ENCODE data around the gene WFDC12. TPM values are rescaled to one million over a fixed set of nuclear protein-coding genes. Genes with fewer than 3 reads are reported as not detected.

The WFDC12 gene
- total RNA-seq, 1 experiment from 2014 or later = not detected

DNA sequence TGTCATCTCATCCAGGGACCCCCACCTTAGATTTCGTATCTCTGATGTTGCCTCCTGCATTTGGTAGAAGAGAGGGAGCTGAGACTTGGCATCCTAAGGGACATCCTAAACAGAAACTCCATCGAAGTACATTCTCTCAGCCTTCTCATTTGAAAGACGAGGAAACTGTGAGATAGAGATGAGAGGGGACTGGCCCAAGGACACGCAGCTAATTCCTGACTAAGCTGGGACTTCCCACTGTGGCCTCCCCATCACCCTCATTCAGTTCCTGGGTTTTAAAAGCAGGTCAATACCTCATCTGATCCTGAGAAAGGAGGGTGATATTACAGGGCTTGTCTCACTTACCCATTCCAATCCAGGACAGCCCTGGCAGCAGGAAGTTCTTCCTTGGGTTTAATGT is 8.4 kb downstream of the WFDC12 start:
- no peaks in the 10 kb centered on the region for H4K20me1 ChIP-seq (ENCODE audit: low read length)
- H2AFZ ChIP-seq (ENCODE audit: low read length) = no peak overlapping the region
- H3F3A ChIP-seq (ENCODE audit: low read length, unreplicated experiment) = no peaks in the 10 kb centered on the region
- H3K27me3 ChIP-seq (ENCODE audit: low read length) = no peaks in the 10 kb centered on the region
- H3K9ac ChIP-seq (ENCODE audit: low read length) = no peak overlapping the region
- TF ChIP-seq EZH2phosphoT487 (IDR thresholded peaks at IDR 0.05; ENCODE audit: borderline replicate concordance, low read length) (no peak), EZH2 (IDR thresholded peaks at IDR 0.05; ENCODE audit: low read length, unreplicated experiment) (no peak)
- TF ChIP-seq, protein P1, sequence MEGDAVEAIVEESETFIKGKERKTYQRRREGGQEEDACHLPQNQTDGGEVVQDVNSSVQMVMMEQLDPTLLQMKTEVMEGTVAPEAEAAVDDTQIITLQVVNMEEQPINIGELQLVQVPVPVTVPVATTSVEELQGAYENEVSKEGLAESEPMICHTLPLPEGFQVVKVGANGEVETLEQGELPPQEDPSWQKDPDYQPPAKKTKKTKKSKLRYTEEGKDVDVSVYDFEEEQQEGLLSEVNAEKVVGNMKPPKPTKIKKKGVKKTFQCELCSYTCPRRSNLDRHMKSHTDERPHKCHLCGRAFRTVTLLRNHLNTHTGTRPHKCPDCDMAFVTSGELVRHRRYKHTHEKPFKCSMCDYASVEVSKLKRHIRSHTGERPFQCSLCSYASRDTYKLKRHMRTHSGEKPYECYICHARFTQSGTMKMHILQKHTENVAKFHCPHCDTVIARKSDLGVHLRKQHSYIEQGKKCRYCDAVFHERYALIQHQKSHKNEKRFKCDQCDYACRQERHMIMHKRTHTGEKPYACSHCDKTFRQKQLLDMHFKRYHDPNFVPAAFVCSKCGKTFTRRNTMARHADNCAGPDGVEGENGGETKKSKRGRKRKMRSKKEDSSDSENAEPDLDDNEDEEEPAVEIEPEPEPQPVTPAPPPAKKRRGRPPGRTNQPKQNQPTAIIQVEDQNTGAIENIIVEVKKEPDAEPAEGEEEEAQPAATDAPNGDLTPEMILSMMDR (conservative IDR thresholded peaks at IDR 0.05; ENCODE audit: low read depth, low read length) = no peak
- ChIA-PET POLR2A (ENCODE audit: unreplicated experiment) (no interaction called here), CTCF (interaction anchor here (0.7 to 1.0 kb wide), 2 partner anchors 23 to 823 kb away, joined by 4 to 13 read pairs; no protein-coding TSS in a partner anchor)
- no TSS peak for BruUV-seq (replicated peaks)
- no peaks in the 10 kb centered on the region for H3K9me2 ChIP-seq (replicated peaks; ENCODE audit: low read length)
- H3K9me3 ChIP-seq (ENCODE audit: low read length) = no peaks in the 10 kb centered on the region
- no peak overlapping the region for H3K4me2 ChIP-seq (ENCODE audit: low read length)
- H3K4me1 ChIP-seq (ENCODE audit: insufficient read depth, low read length) = no peaks in the 10 kb centered on the region
- no peak overlapping the region for H3K4me3 ChIP-seq (ENCODE audit: low read length)
- H3K27ac ChIP-seq (ENCODE audit: low read length) = no peak overlapping the region
- no peaks in the 10 kb centered on the region for H3K79me2 ChIP-seq (ENCODE audit: low read length)
- H3K36me3 ChIP-seq (ENCODE audit: low read depth, low read length) = no peaks in the 10 kb centered on the region
- no peak for DNase-seq
- intact Hi-C loops (cut with micrococcal nuclease) = no loop called here
- no peak for ATAC-seq

DNA sequence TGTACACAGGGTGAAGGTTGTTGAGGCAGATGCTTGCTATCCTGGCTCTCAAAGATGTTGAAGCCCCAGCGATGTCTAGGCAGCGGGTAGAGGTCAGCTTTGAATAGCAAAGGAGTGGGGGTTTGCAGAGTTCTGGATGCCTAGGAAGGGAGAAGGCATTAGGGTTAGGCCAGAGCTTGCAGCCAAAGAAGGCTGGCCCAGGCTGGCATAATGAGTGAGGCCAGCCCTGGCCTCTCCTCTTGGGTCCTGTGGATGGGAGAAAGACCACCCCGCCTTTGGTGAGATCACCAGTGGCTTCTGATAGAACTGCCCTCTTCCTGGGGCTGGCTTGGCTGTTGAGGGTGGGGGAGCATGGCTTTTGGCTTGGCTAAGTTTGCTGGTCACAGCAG is 8.9 kb downstream of the WFDC12 start:
- no TSS peak for BruUV-seq (replicated peaks)
- no peaks in the 10 kb centered on the region for H3K4me1 ChIP-seq (ENCODE audit: insufficient read depth, low read length)
- no peaks in the 10 kb centered on the region for H3F3A ChIP-seq (ENCODE audit: low read length, unreplicated experiment)
- no peaks in the 10 kb centered on the region for H3K79me2 ChIP-seq (ENCODE audit: low read length)
- POLR2A ChIA-PET (ENCODE audit: unreplicated experiment) = no interaction called here
- H3K9ac ChIP-seq (ENCODE audit: low read length) = no peak overlapping the region
- H3K4me2 ChIP-seq (ENCODE audit: low read length) = no peak overlapping the region
- no peaks in the 10 kb centered on the region for H3K36me3 ChIP-seq (ENCODE audit: low read depth, low read length)
- no peak overlapping the region for H3K4me3 ChIP-seq (ENCODE audit: low read length)
- ATAC-seq (no peak), DNase-seq (no peak)
- H2AFZ ChIP-seq (ENCODE audit: low read length) = no peak overlapping the region
- H4K20me1 ChIP-seq (ENCODE audit: low read length) = no peaks in the 10 kb centered on the region
- intact Hi-C loops (cut with micrococcal nuclease) = no loop called here
- CTCF ChIA-PET = interaction anchor here (0.7 to 1.0 kb wide), 2 partner anchors 23 to 822 kb away, joined by 4 to 13 read pairs; no protein-coding TSS in a partner anchor
- H3K9me2 ChIP-seq (replicated peaks; ENCODE audit: low read length) = no peaks in the 10 kb centered on the region
- no peak overlapping the region for H3K27ac ChIP-seq (ENCODE audit: low read length)
- H3K27me3 ChIP-seq (ENCODE audit: low read length) = no peaks in the 10 kb centered on the region
- no peak for TF ChIP-seq EZH2 (IDR thresholded peaks at IDR 0.05; ENCODE audit: low read length, unreplicated experiment)
- TF ChIP-seq EZH2phosphoT487 (IDR thresholded peaks at IDR 0.05; ENCODE audit: borderline replicate concordance, low read length) = no peak
- TF ChIP-seq, protein P1 (conservative IDR thresholded peaks at IDR 0.05; ENCODE audit: low read depth, low read length) = no peak
- H3K9me3 ChIP-seq (ENCODE audit: low read length) = no peaks in the 10 kb centered on the region

GRCh38 chr20:45114465-45115385 is 9.5 kb downstream of the WFDC12 start, which contains the start of gene WFDC5:
Gene WFDC5 (minus strand): TSS chr20:45115174. CDS start chr20:45115083, 91 bp downstream.
- Histone ChIP-seq H3K9me2 (replicated peaks; ENCODE audit: low read length) (no peaks in the 10 kb centered on the region), H3K9me3 (ENCODE audit: low read length) (no peaks in the 10 kb centered on the region), H3K79me2 (ENCODE audit: low read length) (no peaks in the 10 kb centered on the region), H3K36me3 (ENCODE audit: low read depth, low read length) (no peaks in the 10 kb centered on the region), H3K27me3 (ENCODE audit: low read length) (no peaks in the 10 kb centered on the region), H3K4me1 (ENCODE audit: insufficient read depth, low read length) (no peaks in the 10 kb centered on the region), H3F3A (ENCODE audit: low read length, unreplicated experiment) (no peaks in the 10 kb centered on the region), H3K27ac (ENCODE audit: low read length) (no peak within 1 kb of the TSS), H4K20me1 (ENCODE audit: low read length) (no peaks in the 10 kb centered on the region), H3K4me3 (ENCODE audit: low read length) (no peak within 1 kb of the TSS), H3K9ac (ENCODE audit: low read length) (no peak within 1 kb of the TSS), H2AFZ (ENCODE audit: low read length) (no peak within 1 kb of the TSS), H3K4me2 (ENCODE audit: low read length) (no peak within 1 kb of the TSS)
- TF ChIP-seq, protein P1 (conservative IDR thresholded peaks at IDR 0.05; ENCODE audit: low read depth, low read length) = no peak
- TF ChIP-seq EZH2phosphoT487 (IDR thresholded peaks at IDR 0.05; ENCODE audit: borderline replicate concordance, low read length) = no peak
- TF ChIP-seq EZH2 (IDR thresholded peaks at IDR 0.05; ENCODE audit: low read length, unreplicated experiment) = no peak
- ATAC-seq (no peak; the same call in 1 of the 2 replicates), DNase-seq (no peak)
- no TSS peak for BruUV-seq (replicated peaks)
- intact Hi-C loops (cut with micrococcal nuclease) = no loop called here
- POLR2A ChIA-PET (ENCODE audit: unreplicated experiment) = no interaction called here
- CTCF ChIA-PET = no interaction called here
